ENCODE measurements around the gene SELENOT. TPM values are rescaled to one million over a fixed set of nuclear protein-coding genes. Genes with fewer than 3 reads are reported as not detected.

The SELENOT gene
- total RNA-seq, 1 donor from 2014 or later = 70.0 TPM

Other genes with a start within 250 kb of the SELENOT start
- 35.6 TPM for gene TSC22D2, start 195.0 kb upstream of the SELENOT start, total RNA-seq
- 231 TPM for gene SERP1, start 56.8 kb upstream of the SELENOT start, total RNA-seq
- 146 TPM for gene EIF2A, start 56.5 kb upstream of the SELENOT start, total RNA-seq
- gene ERICH6, start 100.6 kb downstream of the SELENOT start, total RNA-seq = not detected
- 71.0 TPM for gene SIAH2, start 159.8 kb downstream of the SELENOT start, total RNA-seq